SH-SY5Y (cell line): ENCODE results near the gene GDF11.

ENCODE experiments used
- GATA2 ChIP-seq: IDR thresholded peaks from 2 replicates; pipeline ENCODE4 v1.6.1; 2011; ENCODE audit warnings: mild to moderate bottlenecking, low read depth, low read length
- GATA3 ChIP-seq: IDR thresholded peaks from 2 replicates; pipeline ENCODE4 v1.6.1; 2011; ENCODE audit warnings: low read depth, mild to moderate bottlenecking, low read length, moderate library complexity

DNA sequence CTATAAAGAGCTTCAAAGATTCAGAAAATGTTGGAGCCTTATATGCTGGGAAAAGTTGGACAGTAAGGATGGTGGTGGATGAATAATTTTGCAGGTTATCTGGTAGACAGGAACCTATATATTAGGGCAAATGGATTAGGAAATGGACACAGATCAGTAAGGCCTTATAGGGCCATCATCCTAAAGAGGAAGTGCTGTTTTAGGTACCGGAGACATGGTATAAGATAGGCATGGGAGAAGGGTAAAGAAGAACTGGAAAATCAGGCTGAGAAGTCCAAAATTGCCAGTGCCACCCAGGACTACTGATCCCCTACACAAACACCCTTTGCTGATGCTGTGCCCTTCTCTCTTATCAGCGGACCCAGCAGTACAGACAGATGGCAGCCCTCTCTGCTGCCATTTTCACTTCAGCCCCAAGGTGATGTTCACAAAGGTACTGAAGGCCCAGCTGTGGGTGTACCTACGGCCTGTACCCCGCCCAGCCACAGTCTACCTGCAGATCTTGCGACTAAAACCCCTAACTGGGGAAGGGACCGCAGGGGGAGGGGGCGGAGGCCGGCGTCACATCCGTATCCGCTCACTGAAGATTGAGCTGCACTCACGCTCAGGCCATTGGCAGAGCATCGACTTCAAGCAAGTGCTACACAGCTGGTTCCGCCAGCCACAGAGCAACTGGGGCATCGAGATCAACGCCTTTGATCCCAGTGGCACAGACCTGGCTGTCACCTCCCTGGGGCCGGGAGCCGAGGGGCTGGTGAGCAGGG, 5.5 kb downstream of the GDF11 start:
- TF ChIP-seq GATA2 (no peak), GATA3 (no peak)
